Measurements from ENCODE around the gene PKN2.
"Not testable (repeated sequence)": the region's sequence is repeated elsewhere in the genome, so short reads cannot be mapped to it uniquely, and the experiment has no call there.

The PKN2 gene

GRCh38 chr1:88800382-88801051 lies 116.4 kb downstream of the PKN2 start:
- no peak for DNase-seq

- no peak for DNase-seq
Measured at GRCh38 chr1:88801575-88802208, 117.6 kb downstream of the PKN2 start.

GRCh38 chr1:88802404-88802803 lies 118.3 kb downstream of the PKN2 start:
- DNase-seq: no peak

GRCh38 chr1:88802950-88803349 lies 118.9 kb downstream of the PKN2 start:
- DNase-seq: no peak

DNA sequence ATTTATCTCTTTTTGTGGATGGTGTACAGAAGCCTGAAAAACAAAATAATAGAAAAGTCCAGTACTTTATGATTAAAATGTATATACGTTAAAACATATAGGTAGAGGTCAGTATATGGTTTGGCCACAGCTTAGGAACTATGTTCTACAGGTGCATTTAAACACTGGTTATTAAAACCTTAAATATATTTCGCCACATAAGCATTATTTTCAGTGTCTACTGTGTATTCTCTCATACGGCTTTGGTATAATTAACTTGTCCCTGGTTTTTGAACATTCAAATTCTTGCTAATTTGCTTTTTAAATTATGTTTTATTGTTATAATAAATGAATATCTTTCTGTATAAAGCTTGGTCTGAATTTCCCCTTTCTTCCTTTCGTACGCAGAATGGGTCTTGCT lies 119.4 kb downstream of the PKN2 start:
- DNase-seq: no peak

DNA sequence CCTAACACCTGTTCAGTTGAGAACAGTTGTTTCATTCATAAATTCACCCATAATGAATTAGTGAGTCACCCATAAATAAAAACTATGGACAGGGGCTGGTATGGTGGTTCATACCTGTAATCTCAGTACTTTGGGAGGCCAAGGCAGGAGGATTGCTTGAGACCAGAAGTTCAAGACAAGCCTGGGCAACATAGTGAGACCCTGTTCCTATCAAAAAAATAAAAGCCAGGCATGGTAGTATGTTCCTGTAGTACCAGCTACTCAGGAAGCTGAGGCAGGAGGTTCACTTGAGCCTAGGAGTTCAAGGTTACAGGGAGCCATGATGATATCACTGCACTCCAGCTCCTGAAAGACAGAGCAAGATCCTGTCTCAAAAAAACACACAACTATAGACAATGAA lies 128.3 kb downstream of the PKN2 start:
- no peak for DNase-seq

DNA sequence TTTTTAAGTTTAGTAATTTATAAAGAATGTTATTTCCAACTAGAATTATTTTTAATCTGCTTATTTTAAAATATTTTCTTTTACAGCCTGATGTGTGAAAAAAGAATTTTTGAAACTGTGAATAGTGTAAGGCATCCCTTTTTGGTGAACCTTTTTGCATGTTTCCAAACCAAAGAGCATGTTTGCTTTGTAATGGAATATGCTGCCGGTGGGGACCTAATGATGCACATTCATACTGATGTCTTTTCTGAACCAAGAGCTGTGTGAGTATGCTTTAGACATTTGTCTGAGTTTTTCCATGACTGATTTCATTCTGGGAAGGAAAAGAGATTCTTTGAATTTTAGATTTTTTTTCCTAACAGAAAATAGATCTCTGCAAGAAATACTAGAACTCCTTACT lies 129.4 kb downstream of the PKN2 start:
- no peak for DNase-seq

GRCh38 chr1:88819642-88820041 lies 135.6 kb downstream of the PKN2 start:
- not testable (repeated sequence) for DNase-seq

DNA sequence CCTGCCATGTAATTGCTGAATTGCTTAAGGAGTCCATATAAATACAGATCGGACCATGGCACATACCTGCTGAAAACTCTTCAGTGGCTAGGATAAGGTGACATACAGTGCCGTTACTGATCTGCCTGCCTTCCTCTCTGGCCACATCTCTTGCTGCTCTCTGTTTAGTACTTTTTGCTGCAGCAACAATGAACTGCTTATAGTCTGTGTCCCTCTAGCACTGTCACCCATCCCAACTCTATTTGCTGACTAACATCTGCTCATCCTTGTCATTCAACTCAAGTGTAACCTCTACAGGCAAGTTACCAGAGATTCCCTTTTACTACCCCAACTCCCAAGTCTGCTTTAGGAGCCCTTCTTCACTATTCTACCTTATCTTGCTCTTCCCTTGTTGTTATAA lies 141.6 kb downstream of the PKN2 start:
- DNase-seq: no peak

- no peak for DNase-seq
Measured at GRCh38 chr1:88847643-88848042, 163.6 kb downstream of the PKN2 start.

DNA sequence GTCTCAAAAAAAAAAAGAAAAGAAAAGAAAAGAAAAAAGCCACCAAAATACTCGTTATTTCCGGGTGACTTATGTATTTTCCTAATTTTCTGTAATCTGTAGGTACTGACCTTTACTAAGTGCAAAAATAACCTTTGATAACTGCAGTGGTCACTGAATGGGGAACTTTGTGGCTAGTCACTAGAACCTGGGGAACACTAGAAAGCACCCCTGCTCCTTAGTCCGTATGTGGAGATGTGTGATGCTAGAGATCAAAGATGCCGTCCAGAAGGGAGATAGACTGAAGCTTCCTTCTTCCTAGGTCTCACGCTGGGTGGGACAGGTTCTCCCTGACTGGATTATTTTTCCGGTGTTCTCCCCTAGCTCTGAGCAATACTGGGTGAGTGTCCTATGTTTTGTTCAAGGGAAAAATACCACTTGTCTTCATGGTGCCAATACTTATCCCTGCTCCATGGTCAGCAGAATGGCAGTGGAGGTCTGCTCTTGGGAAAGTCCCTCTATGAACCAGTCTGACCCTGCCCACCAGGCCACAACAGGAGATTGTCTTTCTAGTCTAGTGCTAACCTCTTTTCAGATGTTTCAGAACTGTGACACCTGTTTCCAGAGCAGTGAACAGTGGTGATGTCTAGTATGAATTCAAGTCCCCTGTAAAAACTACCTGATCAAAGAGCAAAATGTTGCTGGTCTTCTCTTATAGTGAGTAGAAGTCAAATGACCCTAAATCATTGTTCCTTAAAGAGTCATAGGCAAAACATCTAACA lies 167.4 kb downstream of the PKN2 start:
- no peak for DNase-seq

DNA sequence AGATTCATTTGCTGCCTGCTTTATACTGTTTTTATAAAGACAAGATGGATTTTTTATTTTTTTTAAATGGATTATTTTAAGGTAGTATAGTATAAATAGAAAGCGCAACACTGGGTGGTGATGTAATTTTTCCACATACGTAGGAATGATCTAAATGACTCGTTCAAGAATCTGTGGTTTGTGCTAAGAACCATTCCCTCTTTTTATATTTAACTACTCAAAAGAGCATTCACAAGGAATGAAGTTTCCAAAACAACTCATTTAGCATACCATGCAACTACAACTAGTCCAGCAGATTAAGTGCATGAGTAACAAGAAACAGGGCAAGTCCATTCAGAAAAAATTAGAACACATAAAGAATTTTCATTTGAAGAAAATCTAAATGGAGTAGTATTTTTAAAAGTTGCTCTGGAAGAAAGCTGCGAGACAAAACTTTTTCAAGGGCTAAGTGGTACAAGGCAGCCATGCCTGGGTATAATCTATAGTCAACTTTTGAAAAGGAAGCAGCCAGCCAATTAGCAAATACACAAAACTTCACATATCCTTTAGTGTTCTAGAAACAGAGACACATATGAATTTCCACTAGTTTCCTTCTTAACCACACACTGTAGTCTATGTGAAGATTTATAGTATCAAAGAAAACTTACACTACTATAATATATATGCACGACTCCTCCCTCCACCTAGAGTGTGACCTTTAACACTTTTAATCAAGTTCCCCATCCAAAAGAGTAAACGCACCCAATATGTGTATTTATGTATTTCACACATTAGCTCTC lies 183.9 kb downstream of the PKN2 start:
- no peak for DNase-seq

GRCh38 chr1:88869644-88870043 lies 185.6 kb downstream of the PKN2 start:
- not testable (repeated sequence) for DNase-seq

DNA sequence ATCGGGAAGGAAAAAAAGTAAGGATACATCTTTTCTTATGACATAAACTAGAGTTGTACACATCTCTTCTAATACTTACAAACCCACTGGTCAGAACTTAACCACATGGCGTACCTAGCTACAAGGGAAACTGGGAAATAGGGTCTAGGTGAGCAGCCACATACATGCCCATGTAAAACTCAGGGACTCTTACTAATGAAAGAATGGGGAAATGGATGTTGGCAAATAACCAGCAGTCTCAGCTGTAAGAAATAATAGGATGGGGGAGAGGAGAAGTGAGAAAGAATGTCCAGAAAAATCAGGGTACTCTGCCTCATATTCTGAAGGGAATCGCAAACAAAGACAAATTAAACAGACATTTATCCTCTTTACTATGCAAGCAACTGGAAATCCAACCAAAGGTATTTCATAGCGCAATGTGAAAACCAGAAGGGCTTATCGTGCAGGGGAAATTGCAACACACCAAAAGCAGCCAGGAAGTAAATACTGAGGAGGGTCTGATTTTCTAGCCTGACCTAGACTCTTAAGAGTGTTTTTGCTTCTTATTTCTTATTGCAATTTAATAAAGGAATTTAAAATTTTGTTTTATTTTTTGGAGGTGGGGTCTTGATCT lies 189.8 kb downstream of the PKN2 start:
- no peak for DNase-seq

- no peak for DNase-seq
Measured at GRCh38 chr1:88875595-88875994, 191.5 kb downstream of the PKN2 start.

- DNase-seq: no peak
Measured at GRCh38 chr1:88876573-88877365, 192.7 kb downstream of the PKN2 start.

- no peak for DNase-seq
Measured at GRCh38 chr1:88877382-88877825, 193.3 kb downstream of the PKN2 start.

- DNase-seq: no peak
Measured at GRCh38 chr1:88877911-88878310, 193.8 kb downstream of the PKN2 start.

- no peak for DNase-seq
Measured at GRCh38 chr1:88878731-88879130, 194.7 kb downstream of the PKN2 start.

- DNase-seq: not testable (repeated sequence)
Measured at GRCh38 chr1:88880717-88881116, 196.6 kb downstream of the PKN2 start.

- no peak for DNase-seq
Measured at GRCh38 chr1:88883156-88883555, 199.1 kb downstream of the PKN2 start.
